Esophagus (tissue), 2 donors: ENCODE data around the gene IFT80. TPM values are rescaled to one million over a fixed set of nuclear protein-coding genes. Genes with fewer than 3 reads are reported as not detected.

ENCODE experiments used
- H3K27ac ChIP-seq, 2 donors: one replicate each; pipeline ENCODE4 v1.5.1; 2013; ENCODE audit warnings: low read depth in 2 of 2, mild to moderate bottlenecking in 2 of 2, inconsistent platforms in 1 of 2, low read length in 1 of 2, moderate library complexity in 1 of 2
- H3K27me3 ChIP-seq, 2 donors: one replicate each; pipeline ENCODE4 v1.6.1; 2013; ENCODE audit warnings: low read length in 2 of 2, control low read depth in 1 of 2, mild to moderate bottlenecking in 1 of 2; ENCODE audit not compliant: insufficient read depth in 2 of 2, control insufficient read depth in 1 of 2
- H3K36me3 ChIP-seq, 2 donors: one replicate each; pipeline ENCODE4 v1.6.1; 2013; ENCODE audit warnings: low read length in 1 of 2; ENCODE audit not compliant: control insufficient read depth in 2 of 2, insufficient read depth in 2 of 2
- H3K4me1 ChIP-seq, 2 donors: one replicate each; pipeline ENCODE4 v1.6.1; 2013; ENCODE audit warnings: low read length in 1 of 2; ENCODE audit not compliant: control insufficient read depth in 2 of 2, insufficient read depth in 2 of 2
- H3K4me3 ChIP-seq, 2 donors: one replicate each; pipeline ENCODE4 v1.5.1; 2013; ENCODE audit warnings: low read length in 2 of 2, mild to moderate bottlenecking in 2 of 2, low read depth in 1 of 2, moderate library complexity in 1 of 2
- H3K9me3 ChIP-seq, 2 donors: one replicate each; pipeline ENCODE4 v1.6.1; 2013; ENCODE audit warnings: mild to moderate bottlenecking in 2 of 2, low read depth in 1 of 2, low read length in 1 of 2, moderate library complexity in 1 of 2; ENCODE audit not compliant: control insufficient read depth in 2 of 2, insufficient read depth in 1 of 2
- WGBS, 2 donors: extraction: QIAGEN DNeasy Blood & Tissue Kit; methylation state at CpG; one replicate each; pipeline ENCODE4 v1.1.7; 2013; 5-methylcytosine and 5-hydroxymethylcytosine counted together
- polyA plus RNA-seq, 2 donors: library from polyadenylated mRNA; stranded (reverse); fragments of 200-250 nt; gene quantifications; one replicate each; pipeline ENCODE4 v1.2.3, GENCODE V29; 2013
- donor health status: healthy with polysubstance abuse.
- donor health status: Bipolar disorder and iron deficiency.

Gene IFT80
- polyA plus RNA-seq, 2 donors = 9.2 to 20.5 TPM

GRCh38 chr3:160384639-160385318, 14.2 kb downstream of the IFT80 start:
- 77 to 78% methylated on average over 5 of the region's 5 CpGs for WGBS, 2 donors
- no peak overlapping the region for H3K4me3 ChIP-seq
- H3K27ac ChIP-seq = no peak overlapping the region
- no peaks in the 10 kb centered on the region for H3K4me1 ChIP-seq
- H3K9me3 ChIP-seq = no peaks in the 10 kb centered on the region
- H3K27me3 ChIP-seq = no peaks in the 10 kb centered on the region
- H3K36me3 ChIP-seq = no peaks in the 10 kb centered on the region

- Histone ChIP-seq H3K4me1 (no peaks in the 10 kb centered on the region), H3K36me3 (no peaks in the 10 kb centered on the region), H3K4me3 (no peak overlapping the region), H3K27me3 (no peaks in the 10 kb centered on the region), H3K27ac (no peak overlapping the region), H3K9me3 (no peaks in the 10 kb centered on the region)
- 95 to 100% methylated on average over 1 of the region's 1 CpG for WGBS, 2 donors
Measured at GRCh38 chr3:160381470-160381869, 17.6 kb downstream of the IFT80 start.

GRCh38 chr3:160379628-160380214, 19.3 kb downstream of the IFT80 start:
- WGBS, 2 donors = 83 to 90% methylated on average over 4 of the region's 4 CpGs
- H3K27me3 ChIP-seq = no peaks in the 10 kb centered on the region
- H3K9me3 ChIP-seq = no peaks in the 10 kb centered on the region
- H3K4me1 ChIP-seq = no peaks in the 10 kb centered on the region
- H3K36me3 ChIP-seq = no peaks in the 10 kb centered on the region
- no peak overlapping the region for H3K4me3 ChIP-seq
- H3K27ac ChIP-seq = no peak overlapping the region

- H3K4me3 ChIP-seq = no peak overlapping the region
- no peak overlapping the region for H3K27ac ChIP-seq
- no peaks in the 10 kb centered on the region for H3K27me3 ChIP-seq
- H3K9me3 ChIP-seq = no peaks in the 10 kb centered on the region
- WGBS, 2 donors = 95 to 96% methylated on average over 1 of the region's 1 CpG
- H3K4me1 ChIP-seq = no peaks in the 10 kb centered on the region
- H3K36me3 ChIP-seq = no peaks in the 10 kb centered on the region
Measured at GRCh38 chr3:160378331-160379109, 20.5 kb downstream of the IFT80 start.

- H3K36me3 ChIP-seq = no peaks in the 10 kb centered on the region
- H3K27ac ChIP-seq = no peak overlapping the region
- no peak overlapping the region for H3K4me3 ChIP-seq
- no peaks in the 10 kb centered on the region for H3K4me1 ChIP-seq
- H3K27me3 ChIP-seq = no peaks in the 10 kb centered on the region
- 96 to 100% methylated on average over 2 of the region's 2 CpGs for WGBS, 2 donors
- no peaks in the 10 kb centered on the region for H3K9me3 ChIP-seq
Measured at GRCh38 chr3:160376681-160377080, 22.3 kb downstream of the IFT80 start.

- H3K4me3 ChIP-seq = no peak overlapping the region
- H3K36me3 ChIP-seq = no peaks in the 10 kb centered on the region
- WGBS, 2 donors = 58 to 76% methylated on average over 1 of the region's 1 CpG
- H3K4me1 ChIP-seq = no peaks in the 10 kb centered on the region
- H3K9me3 ChIP-seq = no peaks in the 10 kb centered on the region
- no peak overlapping the region for H3K27ac ChIP-seq
- H3K27me3 ChIP-seq = no peaks in the 10 kb centered on the region
Measured at GRCh38 chr3:160374925-160375324, 24.1 kb downstream of the IFT80 start.

- Histone ChIP-seq H3K4me3 (no peak overlapping the region), H3K27ac (no peak overlapping the region), H3K4me1 (no peaks in the 10 kb centered on the region), H3K36me3 (no peaks in the 10 kb centered on the region), H3K27me3 (no peaks in the 10 kb centered on the region), H3K9me3 (no peaks in the 10 kb centered on the region)
- 57 to 68% methylated on average over 2 of the region's 2 CpGs for whole genome bisulfite sequencing, 2 donors
Measured at GRCh38 chr3:160374472-160374871, 24.6 kb downstream of the IFT80 start.

GRCh38 chr3:160373655-160374054, 25.4 kb downstream of the IFT80 start:
- Histone ChIP-seq H3K27me3 (no peaks in the 10 kb centered on the region), H3K36me3 (no peaks in the 10 kb centered on the region), H3K4me1 (no peaks in the 10 kb centered on the region), H3K4me3 (no peak overlapping the region), H3K27ac (no peak overlapping the region), H3K9me3 (no peaks in the 10 kb centered on the region)
- 92 to 95% methylated on average over 2 of the region's 2 CpGs for WGBS, 2 donors

- Histone ChIP-seq H3K4me3 (no peak overlapping the region), H3K4me1 (no peaks in the 10 kb centered on the region), H3K9me3 (no peaks in the 10 kb centered on the region), H3K36me3 (no peaks in the 10 kb centered on the region), H3K27me3 (no peaks in the 10 kb centered on the region), H3K27ac (no peak overlapping the region)
Measured at GRCh38 chr3:160372780-160373179, 26.2 kb downstream of the IFT80 start.
